ENCODE data around the gene RNF180. TPM values are rescaled to one million over a fixed set of nuclear protein-coding genes. Genes with fewer than 3 reads are reported as not detected.

Gene RNF180
- total and polyA plus RNA-seq, 2 donors (not counting 3 experiments of a cell fraction or from before 2014, with no cell fraction given): 0.62 to 5.6 TPM

- ChIA-PET POLR2A (no interaction called here), CTCF (no interaction called here)
- dilution Hi-C loops (cut with MboI; ENCODE audit: extremely low pct_ligation_motif_present, low sequenced_read_pairs): no loop called here
- Histone ChIP-seq H3K4me2 (ENCODE audit: insufficient read depth, low read length) (no peak overlapping the region), H3K9me3 (replicated peaks; ENCODE audit: control insufficient read depth, insufficient read depth, low read length) (no peaks in the 10 kb centered on the region), H3K79me2 (ENCODE audit: control insufficient read depth, insufficient read depth, low read length) (no peaks in the 10 kb centered on the region), H3K27ac (ENCODE audit: insufficient read depth, low read depth, low read length) (no peak overlapping the region), H3K36me3 (ENCODE audit: control insufficient read depth in 2 of 2, extremely low read depth in 1 of 2, insufficient read depth in 2 of 2, low read length in 2 of 2) (no peaks in the 10 kb centered on the region), H2AFZ (ENCODE audit: low read depth, low read length) (no peak overlapping the region), H3K9ac (replicated peaks; ENCODE audit: extremely low read depth, insufficient read depth, low read length) (no peak overlapping the region), H3K4me3 (replicated peaks in 1 of 3; ENCODE audit: insufficient read depth in 1 of 3, low read depth in 1 of 3, low read length in 3 of 3) (no peak overlapping the region), H4K20me1 (replicated peaks; ENCODE audit: control insufficient read depth, extremely low read depth, insufficient read depth, low read length) (no peaks in the 10 kb centered on the region), H3K27me3 (ENCODE audit: control insufficient read depth in 2 of 2, insufficient read depth in 2 of 2, low read length in 2 of 2) (no peaks in the 10 kb centered on the region), H3K9me1 (replicated peaks; ENCODE audit: control insufficient read depth, extremely low read depth, insufficient read depth, low read length) (no peaks in the 10 kb centered on the region), H3K4me1 (ENCODE audit: control insufficient read depth, extremely low read depth, insufficient read depth, low read length) (no peaks in the 10 kb centered on the region)
- TF ChIP-seq FOS (IDR thresholded peaks at IDR 0.05; ENCODE audit: borderline replicate concordance, insufficient read depth, low read length) (no peak), POLR2AphosphoS5 (IDR thresholded peaks at IDR 0.05; ENCODE audit: insufficient read depth, low read depth, low read length) (no peak), EZH2 (IDR thresholded peaks at IDR 0.05; ENCODE audit: borderline replicate concordance, low read depth, low read length, severe bottlenecking) (no peak), MAX (IDR thresholded peaks at IDR 0.05; ENCODE audit: insufficient read depth, insufficient read length) (no peak), CTCF (IDR thresholded peaks at IDR 0.05; ENCODE audit: extremely low read depth in 1 of 2, insufficient read depth in 1 of 2, low read depth in 1 of 2, low read length in 2 of 2) (no peak), JUN (IDR thresholded peaks at IDR 0.05; ENCODE audit: borderline replicate concordance, insufficient read depth, insufficient read length, low read depth) (no peak), MYC (IDR thresholded peaks at IDR 0.05; ENCODE audit: low read depth, low read length) (no peak), POLR2A (IDR thresholded peaks at IDR 0.05; ENCODE audit: low read depth, low read length) (no peak), GATA2 (IDR thresholded peaks at IDR 0.05; ENCODE audit: insufficient read depth, insufficient read length, low read depth, low read length) (no peak)
- intact Hi-C loops (cut with micrococcal nuclease): no loop called here
- FAIRE-seq: no peak
- no TSS peak for BruUV-seq (replicated peaks)
- DNase-seq (ENCODE audit: low read depth, low spot score): no peak
Measured at GRCh38 chr5:64125521-64125920, 40.1 kb upstream of the RNF180 start.

Measured in endothelial cell of umbilical vein (primary cell).